ENCODE data around the gene NPPC. TPM values are rescaled to one million over a fixed set of nuclear protein-coding genes. Genes with fewer than 3 reads are reported as not detected.

The NPPC gene
- total RNA-seq, 1 donor from 2014 or later: 0.66 TPM

Small RNAs within 50 kb of the gene (microRNA-seq; reads per million reads assigned to microRNA genes)
- not detected for gene MIR1471

Other genes starting within 250 kb of the NPPC start
- 396 and 469 TPM in 2 replicates for gene PTMA, start 217.9 kb downstream of the NPPC start, total RNA-seq
- gene PDE6D, start 145.1 kb downstream of the NPPC start, total RNA-seq: 18.9 and 19.0 TPM in 2 replicates
- gene COPS7B, start 140.0 kb downstream of the NPPC start, total RNA-seq: 39.6 and 45.0 TPM in 2 replicates
- gene DIS3L2, start 35.3 kb upstream of the NPPC start, total RNA-seq: 20.5 and 24.0 TPM in 2 replicates

All from astrocyte (in vitro differentiated cells and primary cell).